Upper lobe of left lung (tissue), 4 donors: ENCODE results near the gene LRTM2.
"Not testable (repeated sequence)": the region's sequence is repeated elsewhere in the genome, so short reads cannot be mapped to it uniquely, and the experiment has no call there.

Experiments used
- CTCF ChIP-seq, 6 experiments: fragments of 450-650 bp in 4 of 6; fragments of 200-600 bp in 2 of 6; sonication (generic) in 2 of 6; IDR thresholded peaks; one replicate each; pipeline ENCODE4 v1.5.1; 2016 to 2019; ENCODE audit warnings: antibody characterized with exemption in 6 of 6
- EP300 ChIP-seq, 4 donors: sonication (generic); formaldehyde crosslinking; IDR thresholded peaks; one replicate each; pipeline ENCODE4 v1.5.1; 2017; ENCODE audit warnings: antibody characterized with exemption in 4 of 4, control low read depth in 2 of 4
- POLR2A ChIP-seq, 4 donors: fragments of 450-650 bp; IDR thresholded peaks; one replicate each; pipeline ENCODE4 v1.5.1; 2016 to 2017; ENCODE audit warnings: antibody characterized with exemption in 4 of 4, mild to moderate bottlenecking in 2 of 4
- POLR2AphosphoS5 ChIP-seq, 2 donors: sonication (generic); formaldehyde crosslinking; IDR thresholded peaks; one replicate each; pipeline ENCODE4 v1.5.1; 2017; ENCODE audit warnings: antibody characterized with exemption in 2 of 2

DNA sequence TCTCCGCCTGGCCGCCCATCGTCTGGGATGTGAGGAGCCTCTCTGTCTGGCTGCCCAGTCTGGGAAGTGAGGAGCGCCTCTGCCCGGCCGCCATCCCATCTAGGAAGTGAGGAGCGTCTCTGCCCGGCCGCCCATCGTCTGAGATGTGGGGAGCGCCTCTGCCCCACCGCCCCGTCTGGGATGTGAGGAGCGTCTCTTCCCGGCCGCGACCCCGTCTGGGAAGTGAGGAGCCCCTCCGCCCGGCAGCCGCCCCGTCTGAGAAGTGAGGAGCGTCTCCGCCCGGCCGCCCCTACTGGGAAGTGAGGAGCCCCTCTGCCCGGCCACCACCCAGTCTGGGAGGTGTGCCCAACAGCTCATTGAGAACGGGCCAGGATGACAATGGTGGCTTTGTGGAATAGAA, 2.4 kb upstream of the LRTM2 start:
- TF ChIP-seq CTCF, POLR2A, EP300, POLR2AphosphoS5 (IDR thresholded peaks at IDR 0.05): not testable (repeated sequence)
